ENCODE measurements around the gene SEC16A.

- no peak for TF ChIP-seq CTCF (IDR thresholded peaks at IDR 0.05; ENCODE audit: insufficient read depth, low read depth, low read length)
- no peak for TF ChIP-seq EZH2 (IDR thresholded peaks at IDR 0.05; ENCODE audit: insufficient read depth, low read length)
Observed at GRCh38 chr9:136492978-136493522, 10.2 kb upstream of the SEC16A start.
